NCI-H1417 (cell line): Measurements from ENCODE around the gene HS6ST3.
A peak's percentile ranks its signal among the peaks of the same experiment; 100 is the strongest.

ENCODE experiments used
- DNase-seq, 3 experiments: peaks; one replicate each; lab custom pipeline; 2025; lab: John Stamatoyannopoulos, UW

HS6ST3 gene

DNA sequence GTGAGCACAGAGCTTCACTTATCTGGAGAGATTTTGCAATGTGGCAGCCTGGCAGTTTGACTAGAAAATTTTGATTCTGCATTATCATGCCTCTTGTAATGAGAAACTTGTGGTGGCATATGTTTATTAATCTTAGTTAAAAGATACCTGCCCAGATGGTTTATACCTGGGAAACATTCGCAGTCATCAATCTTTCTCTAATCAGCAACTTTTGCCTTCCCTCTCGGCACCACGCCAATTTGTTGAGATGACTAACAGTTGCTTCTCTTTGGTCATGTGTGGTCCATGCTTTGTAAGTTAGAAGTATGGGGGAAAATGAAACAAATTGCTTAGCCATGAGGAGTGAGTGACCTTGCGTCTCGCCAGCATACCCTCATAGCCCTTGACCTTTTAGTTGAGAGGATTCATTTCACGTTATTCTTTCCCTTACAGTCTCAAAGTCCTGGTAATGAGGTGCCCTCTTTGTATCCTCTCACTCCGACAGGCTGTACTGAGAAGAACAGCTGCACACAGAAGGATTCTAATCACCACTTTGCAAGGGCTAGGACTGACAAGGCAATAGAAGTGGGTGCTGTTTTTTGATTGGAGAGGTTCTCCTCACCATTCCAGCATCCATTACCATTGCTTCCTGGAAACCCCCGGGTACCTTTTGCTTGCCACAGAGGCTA, 703.0 kb downstream of the HS6ST3 start:
- no peak for DNase-seq

DNA sequence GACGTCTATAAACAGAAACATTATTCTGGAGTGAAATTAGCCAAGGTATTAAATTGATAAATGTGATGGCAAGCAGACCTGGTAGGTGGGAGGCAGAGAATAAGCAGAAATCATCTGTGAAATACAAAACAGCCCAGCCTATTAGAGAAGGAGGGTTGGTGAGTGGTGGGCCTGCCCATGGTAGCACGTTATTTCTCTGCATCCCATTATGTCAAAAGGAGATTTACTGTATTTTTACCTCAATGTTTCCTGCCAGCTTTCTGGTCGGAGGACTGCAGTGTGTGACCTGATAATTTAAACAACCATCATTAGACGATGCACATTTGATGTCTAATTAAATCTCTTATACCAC, 703.5 kb downstream of the HS6ST3 start:
- no peak for DNase-seq

DNA sequence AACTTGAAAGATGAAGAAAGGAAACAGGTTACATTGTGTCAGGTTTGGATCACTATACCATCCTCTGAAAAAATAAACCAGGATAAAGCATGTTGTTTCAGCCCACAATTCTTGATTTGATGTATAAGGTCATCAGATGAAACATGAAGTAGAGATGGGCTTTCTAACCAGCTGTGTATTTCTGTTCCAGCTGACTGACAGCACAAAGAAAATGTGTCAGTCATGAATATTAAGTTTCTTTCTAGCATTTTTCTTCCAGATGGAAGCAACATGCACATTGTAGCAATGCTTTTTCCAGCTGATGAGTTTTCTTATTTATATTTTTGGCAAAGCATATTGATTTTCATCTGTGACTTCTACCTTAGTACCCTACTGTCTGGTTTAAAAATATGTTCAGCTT, 704.8 kb downstream of the HS6ST3 start:
- DNase-seq: no peak

DNA sequence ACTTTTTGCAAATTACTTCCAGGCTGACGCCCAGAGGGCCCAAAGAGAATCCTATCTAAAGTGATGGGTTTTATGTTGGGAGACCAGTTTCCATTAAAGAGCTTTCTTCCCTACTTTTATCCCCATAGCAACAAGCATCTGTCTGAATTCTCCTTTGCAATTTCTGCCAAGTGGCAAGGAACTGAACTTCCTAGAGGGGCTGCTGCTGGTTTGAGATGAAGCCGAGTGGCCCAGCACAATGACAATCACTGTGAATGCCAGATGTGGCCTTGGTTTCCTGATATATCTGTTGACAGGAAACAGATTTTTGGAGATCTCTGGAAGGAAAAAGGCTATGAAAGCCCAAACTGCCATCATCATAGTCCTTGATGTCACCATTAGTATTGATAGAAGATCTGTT, 705.8 kb downstream of the HS6ST3 start:
- DNase-seq: no peak

DNA sequence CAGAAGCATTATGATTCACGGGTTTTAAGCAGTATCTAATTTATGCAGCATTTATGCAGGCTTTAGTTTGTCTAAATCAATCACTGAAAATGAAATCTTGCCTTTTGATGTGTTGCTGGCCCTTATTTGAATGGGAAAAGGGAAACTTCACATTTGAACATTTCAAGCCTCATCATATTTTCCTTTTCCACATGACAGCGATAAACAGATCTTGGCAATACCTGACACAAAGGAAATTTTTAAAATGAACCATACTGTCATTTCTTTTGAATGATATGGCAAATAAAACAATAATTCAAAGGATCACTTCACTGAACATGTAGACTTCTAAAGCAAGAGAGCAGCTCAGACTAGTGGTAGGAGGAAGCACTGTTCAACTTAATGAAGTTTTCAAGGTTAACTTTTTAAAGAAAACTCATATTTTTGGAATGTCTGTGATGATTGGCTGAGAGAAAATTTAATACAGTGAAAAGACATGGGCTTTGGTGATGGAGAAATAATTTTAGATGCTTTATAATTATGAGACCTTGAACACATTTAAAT, 706.3 kb downstream of the HS6ST3 start:
- no peak for DNase-seq

DNA sequence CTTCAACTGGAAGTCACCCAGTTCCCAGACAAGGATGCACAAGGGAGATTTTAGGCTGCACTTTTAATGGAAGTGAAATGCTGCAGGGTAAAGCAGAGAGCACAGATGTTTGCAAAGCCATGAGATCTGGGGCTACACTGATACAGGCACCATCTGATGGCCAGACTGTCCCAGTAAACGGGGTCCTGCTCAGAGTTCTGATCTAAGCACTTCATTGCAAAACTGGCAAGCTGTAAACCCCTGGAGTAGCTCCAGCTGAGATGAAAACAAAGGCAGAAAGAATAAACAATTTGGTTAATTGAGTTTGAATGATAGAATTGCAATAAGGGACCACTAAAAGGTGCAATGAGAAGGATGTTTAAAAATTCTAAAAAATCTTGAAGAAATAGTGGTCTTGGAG, 707.2 kb downstream of the HS6ST3 start:
- DNase-seq: no peak

DNA sequence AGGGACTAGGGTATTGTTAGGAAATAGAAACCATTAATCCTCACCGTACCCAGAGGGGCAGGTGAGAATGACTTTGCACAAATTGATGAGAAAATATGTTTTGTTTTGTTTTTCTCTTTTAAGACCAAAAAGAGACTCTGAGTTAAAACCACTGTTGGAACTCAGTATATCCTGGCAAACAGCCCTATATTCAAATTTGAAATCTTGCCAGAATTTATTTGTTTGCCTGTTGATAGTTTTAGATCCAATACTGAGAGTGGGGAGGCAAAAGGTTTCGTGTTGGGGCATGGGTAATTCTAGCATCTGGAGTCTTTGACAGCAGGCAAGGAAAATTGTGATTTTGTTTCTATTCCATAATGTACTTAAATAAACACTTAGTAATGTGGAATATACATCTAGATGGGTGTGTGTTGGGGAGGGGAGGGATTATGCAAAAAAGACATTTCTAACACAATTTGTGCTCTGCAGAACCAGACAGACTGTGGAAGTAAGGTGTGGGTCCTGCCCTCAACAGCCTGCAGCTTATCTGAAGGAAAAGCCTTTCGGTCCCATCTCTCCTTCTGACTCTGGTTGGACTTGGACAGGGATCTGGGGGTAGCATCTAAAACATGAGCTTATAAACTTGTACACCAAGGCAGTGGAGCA, 713.7 kb downstream of the HS6ST3 start:
- DNase-seq: no peak

DNA sequence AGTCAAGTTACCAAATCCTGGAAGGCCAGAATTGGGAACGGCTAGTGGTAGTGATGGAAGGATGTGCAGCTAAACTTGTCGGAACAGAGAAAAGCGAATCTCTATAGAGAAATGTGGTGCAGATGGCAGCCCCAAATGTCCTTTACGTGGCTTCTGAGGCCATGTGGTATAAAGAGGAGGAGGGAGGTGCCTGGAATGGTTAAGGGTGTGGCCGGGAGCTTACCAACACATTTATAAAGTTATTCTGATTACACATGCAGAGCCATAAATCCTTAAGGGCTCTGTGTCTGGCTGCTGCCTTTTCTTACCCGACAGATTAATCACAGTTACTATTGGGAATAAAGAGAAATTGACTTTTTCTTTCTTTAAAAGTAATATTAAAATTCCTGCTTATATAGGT, 714.3 kb downstream of the HS6ST3 start:
- no peak for DNase-seq

GRCh38 chr13:96806746-96807145, 716.8 kb downstream of the HS6ST3 start:
- DNase-seq: no peak

- no peak for DNase-seq
These were observed 719.6 kb downstream of the HS6ST3 start for GRCh38 chr13:96809366-96810096.

- DNase-seq: no peak
These were observed 720.2 kb downstream of the HS6ST3 start for GRCh38 chr13:96810104-96810503.

DNA sequence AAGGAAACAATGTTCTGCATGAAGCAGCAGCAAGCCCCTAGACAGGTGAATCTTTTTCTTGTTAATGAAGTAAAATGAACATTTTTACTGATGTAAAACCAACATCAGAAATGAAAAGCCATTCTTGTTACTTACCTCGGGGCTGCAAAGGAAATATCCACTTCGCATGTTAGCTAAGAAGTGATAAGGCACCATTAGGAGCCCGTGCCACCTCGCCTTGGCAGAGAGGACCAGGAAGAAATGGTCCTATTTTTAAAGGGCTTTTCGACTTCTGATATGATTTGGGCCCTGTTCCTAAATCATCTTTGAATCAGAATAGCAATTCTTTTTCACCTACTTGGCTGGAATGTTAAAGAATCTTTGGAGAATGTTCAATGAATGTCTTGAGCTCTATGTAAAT, 721.1 kb downstream of the HS6ST3 start:
- DNase-seq: no peak

DNA sequence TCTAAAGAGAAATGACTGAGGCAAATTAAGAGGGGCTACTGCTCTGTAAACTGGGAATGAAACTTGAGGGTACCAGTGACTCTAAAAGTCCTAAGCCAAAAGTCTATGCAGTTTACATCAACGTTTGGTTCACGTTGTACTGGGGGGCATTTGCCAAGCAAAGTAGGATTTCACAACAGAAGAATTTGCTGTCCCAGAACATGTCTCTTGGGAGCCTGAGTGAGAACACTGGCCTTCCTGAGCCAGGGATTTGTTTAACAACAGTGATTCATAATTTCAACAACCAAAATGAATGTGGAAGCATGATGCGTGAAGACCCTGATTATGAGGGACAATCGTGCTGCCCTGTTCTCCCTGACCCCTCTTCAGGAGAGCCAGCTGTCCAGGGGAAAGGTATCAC, 726.4 kb downstream of the HS6ST3 start:
- no peak for DNase-seq

GRCh38 chr13:96816874-96817273, 727.0 kb downstream of the HS6ST3 start:
- peak; percentile 65 to 96 (median 85) for DNase-seq

- peak; percentile 35 to 85 (median 74) for DNase-seq
These were observed 727.5 kb downstream of the HS6ST3 start for GRCh38 chr13:96817336-96817941.

- DNase-seq: no peak
These were observed 729.5 kb downstream of the HS6ST3 start for GRCh38 chr13:96819375-96819774.

DNA sequence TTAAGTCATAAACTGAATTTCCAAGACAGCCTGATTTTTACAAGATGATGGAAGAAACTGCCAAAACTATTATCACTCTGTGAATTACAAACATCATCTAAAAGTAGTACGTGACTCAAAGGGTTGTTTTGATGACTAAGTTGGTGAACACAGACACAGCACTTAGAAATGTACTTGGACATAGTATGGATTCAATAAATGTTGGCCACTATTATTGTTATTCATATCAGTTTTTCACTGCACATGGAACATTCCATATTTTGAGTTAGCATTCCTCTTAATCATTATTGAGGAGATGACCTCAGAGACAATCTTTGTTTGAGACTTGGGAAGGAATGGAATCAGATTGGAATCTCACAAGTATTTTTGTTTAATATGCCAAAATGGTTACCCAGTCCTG, 731.5 kb downstream of the HS6ST3 start:
- DNase-seq: no peak

- DNase-seq: no peak
These were observed 732.1 kb downstream of the HS6ST3 start for GRCh38 chr13:96821971-96822370.

- peak; percentile 21 to 66 (median 54) for DNase-seq
These were observed 733.0 kb downstream of the HS6ST3 start for GRCh38 chr13:96822895-96823294.

GRCh38 chr13:96824140-96824539, 734.2 kb downstream of the HS6ST3 start:
- no peak for DNase-seq

- no peak for DNase-seq
These were observed 735.7 kb downstream of the HS6ST3 start for GRCh38 chr13:96825653-96826052.

GRCh38 chr13:96834626-96835025, 744.7 kb downstream of the HS6ST3 start:
- DNase-seq: no peak

DNA sequence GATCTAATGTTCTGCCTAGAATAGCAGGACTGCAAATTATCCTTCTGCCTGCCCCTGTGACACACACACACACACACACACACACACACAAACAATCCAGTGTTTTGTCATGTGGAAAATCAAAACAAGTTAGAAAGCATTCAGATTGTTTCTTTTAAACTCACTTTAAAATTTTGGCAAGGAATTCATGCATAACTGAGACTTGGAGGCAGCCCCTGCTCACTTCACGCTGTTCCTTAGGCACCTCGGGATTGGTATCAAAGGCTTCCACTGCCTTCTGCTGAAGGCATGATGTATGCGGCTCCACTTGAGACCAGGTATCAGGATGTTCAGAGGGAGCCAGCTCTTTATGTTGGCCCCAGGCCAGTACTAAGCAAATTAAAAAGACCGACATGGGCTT, 745.6 kb downstream of the HS6ST3 start:
- peak in 1 of 3 experiments; percentile 21 for DNase-seq
